NCI-H2171 treated with DMSO at 0.1 percent for 48 hours (cell line): Measurements from ENCODE around the gene NPM1.
A peak's percentile ranks its signal among the peaks of the same experiment; 100 is the strongest.
"Not testable (repeated sequence)": the region's sequence is repeated elsewhere in the genome, so short reads cannot be mapped to it uniquely, and the experiment has no call there.

Experiments used
- DNase-seq: peaks from one replicate; lab custom pipeline; 2025; lab: John Stamatoyannopoulos, UW

NPM1 gene

DNA sequence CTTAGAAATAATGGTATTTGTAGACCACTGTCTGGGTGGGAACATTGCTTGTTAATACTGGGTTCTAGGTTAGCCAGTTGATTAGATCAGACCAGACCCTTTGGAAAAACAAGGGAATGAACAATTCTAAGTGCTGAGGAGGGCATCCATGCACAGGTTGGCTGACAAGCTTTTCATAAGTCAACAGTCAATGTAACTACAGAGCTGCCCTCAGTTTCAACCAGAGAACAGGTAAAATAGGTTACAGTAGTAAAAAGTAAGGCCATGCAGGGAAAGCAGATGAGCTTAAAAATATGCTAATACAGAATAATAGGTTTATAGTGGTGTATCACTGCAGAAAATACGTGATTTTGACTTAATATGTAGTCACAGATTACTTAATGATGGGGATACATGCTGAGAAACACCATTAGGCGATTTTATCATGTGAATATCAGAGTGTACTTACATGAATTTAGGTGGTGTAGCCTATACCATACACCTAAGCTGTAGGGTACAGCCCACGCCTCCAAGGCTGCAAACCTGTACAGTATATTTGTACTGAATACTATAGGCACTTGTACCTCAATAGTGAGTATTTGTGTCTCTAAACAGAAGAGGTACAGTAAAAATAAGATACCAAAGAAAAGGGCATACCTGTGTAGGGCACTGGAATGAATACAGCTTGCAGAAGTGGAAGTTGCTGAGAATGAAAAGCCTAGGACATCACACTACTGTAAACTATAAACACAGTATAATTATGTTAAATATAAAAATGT lies 25.7 kb downstream of the NPM1 start:
- no peak for DNase-seq

DNA sequence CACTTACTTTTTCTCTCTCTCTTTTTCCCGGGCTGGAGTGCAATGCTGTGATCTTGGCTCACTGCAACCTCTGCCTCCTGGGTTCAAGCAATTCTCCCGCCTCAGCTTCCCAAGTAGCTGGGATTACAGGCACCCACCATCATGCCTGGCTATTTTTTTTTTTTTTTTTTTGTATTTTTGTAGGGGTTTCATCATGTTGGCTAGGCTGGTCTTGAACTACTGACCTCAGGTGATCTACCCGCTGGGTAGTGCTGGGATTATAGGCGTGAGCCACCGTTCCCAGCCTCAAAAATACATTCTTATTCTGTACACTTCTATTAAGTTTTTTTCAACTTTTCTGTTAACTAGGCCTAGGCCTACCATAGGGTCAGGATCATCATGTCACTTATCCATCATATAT lies 26.3 kb downstream of the NPM1 start:
- DNase-seq: not testable (repeated sequence)

DNA sequence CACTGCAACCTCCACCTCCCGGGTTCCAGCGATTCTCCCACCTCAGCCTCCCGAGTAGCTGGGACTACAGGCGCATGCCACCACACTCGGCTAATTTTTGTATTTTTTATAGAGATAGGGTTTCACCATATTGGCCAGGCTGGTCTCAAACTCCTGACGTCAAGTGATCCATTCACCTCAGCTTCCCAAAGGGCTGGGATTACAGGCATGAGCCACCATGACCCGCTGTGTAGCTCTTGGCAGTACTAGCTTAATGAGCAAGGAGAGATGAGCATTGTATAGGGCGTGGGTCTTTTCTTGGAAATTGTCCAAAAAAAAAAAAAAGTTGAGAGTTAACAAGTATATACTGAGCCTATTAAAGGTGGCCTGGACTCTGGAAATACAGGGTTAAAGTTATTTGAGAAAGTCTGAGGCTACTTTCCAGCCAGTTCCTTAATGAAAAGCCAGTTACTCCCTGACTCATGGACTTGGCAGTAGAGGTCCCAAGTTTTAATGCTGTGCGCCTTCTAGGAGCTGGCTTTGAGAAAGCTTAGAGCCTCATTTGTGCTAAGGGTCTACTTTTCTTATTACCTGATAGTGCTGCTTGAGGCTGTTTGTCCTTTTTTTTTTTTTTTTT lies 27.6 kb downstream of the NPM1 start:
- DNase-seq: no peak

DNA sequence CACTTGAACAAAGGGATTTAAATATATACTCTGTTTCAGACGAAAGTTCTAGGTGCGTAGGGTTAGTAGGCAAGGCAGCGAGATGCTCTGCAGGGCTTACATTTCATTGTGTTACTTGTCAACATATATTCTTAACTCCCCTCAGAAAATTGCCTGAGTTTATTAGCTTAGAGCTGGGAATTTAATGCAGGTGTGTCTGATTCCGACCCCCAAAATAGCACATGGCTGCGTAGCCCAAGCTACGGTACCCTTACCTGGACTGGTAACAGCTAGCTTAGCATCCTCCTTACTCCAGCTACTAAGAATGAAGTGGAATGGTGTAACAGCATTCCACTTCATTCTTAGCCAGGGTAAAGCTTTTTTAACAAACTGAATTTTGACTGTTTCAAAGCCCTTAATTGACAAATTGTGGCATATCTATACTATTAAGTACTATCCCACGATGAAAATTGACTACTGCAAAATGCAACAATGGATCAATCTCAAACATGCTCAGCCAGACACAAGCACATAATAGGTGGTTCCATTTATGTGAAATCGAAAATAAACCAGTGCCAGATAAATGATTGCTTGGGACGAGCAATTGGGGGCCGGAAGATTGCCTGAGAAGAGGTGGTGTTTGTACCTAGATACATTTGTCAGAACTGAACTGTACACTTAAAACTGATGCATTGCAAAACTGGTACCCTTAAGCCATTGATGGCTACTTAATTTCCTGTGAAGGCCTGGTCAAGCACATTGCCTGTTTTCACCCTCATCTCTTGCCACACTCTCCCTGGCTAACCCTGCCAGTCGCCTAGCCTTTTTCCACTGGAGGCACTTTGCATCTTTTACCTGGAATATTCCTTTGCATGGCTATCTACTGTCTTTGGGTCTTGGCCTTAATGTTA lies 28.8 kb downstream of the NPM1 start:
- DNase-seq: no peak

DNA sequence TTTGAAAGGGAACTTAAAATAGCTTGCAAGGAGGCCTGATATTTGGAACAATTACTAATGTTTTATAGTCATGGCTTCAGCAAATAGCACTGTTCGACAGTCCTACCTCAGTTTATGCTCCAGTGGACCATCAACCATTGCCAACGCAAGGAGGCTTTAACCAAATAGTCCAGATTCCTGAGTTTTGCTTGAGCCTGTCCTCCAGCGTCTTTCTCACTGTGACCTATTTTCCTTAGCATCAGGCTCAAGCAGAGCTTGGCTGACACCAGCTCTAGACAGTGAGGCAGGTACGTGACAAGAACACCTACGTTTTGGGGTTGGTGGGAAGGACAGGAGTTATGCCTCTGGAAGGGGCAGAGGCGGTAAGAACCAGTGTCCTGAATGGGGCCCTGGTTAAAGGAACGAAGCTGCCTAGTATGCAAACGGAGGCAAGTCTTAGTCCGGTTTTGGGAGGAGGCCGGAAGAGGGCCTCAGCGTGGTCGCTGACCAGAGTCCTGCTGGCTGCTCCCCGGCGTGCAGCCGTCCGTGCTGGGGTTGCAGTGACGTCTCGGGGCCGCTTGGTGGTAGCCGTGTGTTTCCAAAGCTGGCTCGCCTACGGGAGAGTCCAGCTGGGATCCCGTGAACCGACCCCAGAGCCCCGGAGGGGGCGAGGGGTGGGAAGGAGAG lies 30.8 kb downstream of the NPM1 start:
- DNase-seq: peak; percentile 45

DNA sequence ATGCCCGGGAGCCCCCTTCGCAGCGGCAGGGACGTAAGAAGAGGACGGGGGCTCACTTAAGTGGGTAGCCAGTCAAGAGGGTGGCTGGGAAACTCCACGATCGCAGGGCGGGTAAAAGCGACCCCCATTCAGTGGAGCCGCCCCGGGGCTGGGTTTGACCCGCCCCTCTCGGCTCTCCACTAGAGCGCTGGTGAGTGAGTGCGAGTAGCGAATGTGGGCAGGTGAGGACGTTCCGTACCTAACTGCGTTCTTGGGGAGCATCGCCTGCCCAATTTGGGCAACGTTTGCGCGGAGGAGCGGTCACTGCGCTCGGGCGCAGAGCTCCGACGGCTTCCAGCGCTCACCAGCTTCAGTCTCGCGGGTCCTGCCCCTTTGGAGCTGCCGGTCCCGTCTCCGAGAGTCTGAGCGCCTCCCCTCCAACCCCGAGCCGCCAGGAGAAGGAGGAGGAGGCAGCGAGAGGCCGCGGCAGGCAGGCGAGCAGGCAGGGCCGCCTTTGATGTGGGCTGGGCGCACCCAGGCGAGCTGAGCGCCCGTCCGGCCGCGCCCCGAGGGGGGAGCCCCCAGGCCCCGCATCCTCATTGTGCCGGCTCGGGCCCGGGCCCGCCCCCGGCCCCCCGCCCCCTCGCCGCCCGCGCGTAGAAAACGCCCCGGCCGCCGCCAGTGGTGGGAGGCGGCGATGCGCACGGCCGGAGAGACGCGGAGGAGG lies 31.5 kb downstream of the NPM1 start, which contains the start of gene FGF18:
Gene FGF18, plus strand, starts transcription at position 666 of the 706 bp plus-strand sequence. CDS start 553 bp downstream, outside the sequence.
- no peak for DNase-seq

DNA sequence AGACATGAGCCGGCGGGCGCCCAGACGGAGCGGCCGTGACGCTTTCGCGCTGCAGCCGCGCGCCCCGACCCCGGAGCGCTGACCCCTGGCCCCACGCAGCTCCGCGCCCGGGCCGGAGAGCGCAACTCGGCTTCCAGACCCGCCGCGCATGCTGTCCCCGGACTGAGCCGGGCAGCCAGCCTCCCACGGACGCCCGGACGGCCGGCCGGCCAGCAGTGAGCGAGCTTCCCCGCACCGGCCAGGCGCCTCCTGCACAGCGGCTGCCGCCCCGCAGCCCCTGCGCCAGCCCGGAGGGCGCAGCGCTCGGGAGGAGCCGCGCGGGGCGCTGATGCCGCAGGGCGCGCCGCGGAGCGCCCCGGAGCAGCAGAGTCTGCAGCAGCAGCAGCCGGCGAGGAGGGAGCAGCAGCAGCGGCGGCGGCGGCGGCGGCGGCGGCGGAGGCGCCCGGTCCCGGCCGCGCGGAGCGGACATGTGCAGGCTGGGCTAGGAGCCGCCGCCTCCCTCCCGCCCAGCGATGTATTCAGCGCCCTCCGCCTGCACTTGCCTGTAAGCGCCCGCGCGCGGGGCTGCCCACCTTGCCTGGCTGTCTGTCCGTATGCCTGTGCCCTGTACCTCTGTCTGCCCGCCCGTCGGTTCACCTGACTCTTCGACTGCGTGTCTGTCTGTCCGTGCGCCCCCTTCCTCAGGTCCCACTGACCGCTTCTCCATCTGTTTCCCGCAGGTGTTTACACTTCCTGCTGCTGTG lies 32.2 kb downstream of the NPM1 start:
- DNase-seq: peak; percentile 7

DNA sequence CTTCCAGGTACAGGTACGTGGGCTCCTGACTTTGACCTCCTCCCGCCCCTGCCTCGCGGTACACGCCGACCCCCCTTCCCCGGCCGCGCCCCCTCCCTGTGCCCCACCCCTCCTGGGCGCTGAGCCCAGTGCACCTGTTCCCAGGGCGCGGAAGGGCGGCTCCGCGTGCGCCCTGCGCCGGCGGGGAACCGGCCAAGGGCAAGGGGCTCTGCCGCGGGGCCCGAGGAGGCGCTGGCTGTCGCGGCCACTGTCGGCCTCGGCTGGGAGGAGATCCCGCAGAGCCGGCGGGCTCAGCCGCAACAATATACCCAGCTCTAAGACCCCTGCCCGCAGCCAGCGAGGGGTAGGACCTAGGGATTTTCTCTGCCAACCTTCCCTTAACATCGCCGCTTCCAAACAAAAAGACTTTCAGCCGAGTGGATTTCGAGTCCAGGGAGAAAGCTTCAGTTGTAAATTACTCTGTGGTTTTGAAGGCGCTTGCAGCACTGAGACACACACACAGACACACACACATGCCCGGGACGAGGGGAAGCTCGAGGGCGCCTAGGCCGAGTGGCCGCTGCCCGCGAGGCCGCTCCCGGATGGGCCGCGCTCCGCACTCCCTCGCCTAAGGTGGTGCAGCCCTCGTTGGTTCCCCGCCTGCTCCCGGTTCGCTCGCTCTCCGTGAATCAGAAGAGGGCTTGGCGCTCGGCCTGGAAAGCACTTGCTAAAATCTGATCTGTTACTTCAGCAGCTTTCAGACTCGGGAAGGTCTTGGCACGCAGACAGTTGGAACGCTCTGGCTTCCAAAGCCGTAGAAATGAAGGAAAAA lies 33.0 kb downstream of the NPM1 start:
- DNase-seq: peak; percentile 24

DNA sequence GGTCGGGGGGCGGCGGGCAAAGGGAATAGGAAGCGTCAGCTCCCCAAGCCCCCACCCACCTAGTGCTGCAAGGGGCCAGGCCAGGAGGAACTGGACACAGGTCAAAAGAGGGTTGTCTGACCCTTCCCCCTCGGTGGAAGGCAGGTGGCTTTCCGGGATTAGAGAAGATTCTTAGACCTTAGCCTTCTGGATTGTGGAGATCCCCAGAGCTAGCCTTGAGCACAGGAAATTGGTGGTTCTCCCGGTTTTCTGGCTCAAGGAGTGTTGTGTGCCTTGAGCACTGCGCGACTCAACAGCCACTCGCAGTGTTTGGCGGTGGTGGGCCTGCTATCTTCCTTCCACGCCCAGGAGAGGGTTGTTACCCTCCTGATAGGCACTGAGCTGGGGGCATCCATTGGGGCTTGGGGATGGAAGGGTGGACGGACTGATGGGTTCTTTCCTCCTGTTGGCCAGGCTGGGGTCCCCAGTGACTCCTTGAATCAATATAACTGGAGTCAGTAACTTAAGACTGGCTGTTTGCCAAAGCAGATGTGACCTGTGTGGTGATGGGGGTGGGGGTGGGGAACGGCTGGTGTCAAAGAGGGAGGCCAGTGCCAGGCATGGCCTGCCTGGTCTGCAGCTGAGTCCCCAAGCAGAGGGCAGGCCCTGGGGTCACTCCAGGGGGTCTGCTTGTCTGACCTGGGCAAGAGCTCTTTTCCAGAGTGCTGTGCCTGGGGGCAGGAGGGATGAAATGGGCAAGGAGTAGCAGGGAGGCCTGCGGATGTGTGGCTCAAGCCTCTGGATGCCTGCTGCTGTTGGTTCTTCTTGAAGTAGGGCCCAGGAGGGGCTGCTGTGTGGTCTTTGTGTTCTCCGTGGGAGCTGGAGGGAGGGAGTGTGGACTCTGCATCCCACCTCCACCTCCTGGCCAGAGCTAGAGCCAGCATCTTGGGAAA lies 33.9 kb downstream of the NPM1 start:
- no peak for DNase-seq

DNA sequence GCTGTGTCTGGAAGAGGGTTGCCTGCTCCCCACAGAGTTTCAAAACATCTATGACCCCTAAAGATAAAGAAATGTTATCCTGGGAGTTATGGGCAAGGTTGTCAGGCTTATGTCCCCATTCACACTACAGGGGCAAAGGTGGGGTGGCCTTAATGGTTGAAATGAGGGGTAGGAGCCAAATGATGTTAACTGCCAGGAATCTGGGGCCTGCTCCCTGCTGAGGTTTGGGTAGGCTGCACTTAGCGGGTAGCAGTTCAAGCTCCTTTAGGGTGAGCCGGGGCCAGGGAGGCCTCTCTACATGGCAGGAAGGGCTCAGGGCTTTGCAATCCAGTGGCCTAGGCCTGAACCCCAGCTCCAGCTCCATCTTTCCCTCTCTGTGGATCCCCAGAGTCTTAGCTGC lies 34.8 kb downstream of the NPM1 start:
- DNase-seq: no peak

DNA sequence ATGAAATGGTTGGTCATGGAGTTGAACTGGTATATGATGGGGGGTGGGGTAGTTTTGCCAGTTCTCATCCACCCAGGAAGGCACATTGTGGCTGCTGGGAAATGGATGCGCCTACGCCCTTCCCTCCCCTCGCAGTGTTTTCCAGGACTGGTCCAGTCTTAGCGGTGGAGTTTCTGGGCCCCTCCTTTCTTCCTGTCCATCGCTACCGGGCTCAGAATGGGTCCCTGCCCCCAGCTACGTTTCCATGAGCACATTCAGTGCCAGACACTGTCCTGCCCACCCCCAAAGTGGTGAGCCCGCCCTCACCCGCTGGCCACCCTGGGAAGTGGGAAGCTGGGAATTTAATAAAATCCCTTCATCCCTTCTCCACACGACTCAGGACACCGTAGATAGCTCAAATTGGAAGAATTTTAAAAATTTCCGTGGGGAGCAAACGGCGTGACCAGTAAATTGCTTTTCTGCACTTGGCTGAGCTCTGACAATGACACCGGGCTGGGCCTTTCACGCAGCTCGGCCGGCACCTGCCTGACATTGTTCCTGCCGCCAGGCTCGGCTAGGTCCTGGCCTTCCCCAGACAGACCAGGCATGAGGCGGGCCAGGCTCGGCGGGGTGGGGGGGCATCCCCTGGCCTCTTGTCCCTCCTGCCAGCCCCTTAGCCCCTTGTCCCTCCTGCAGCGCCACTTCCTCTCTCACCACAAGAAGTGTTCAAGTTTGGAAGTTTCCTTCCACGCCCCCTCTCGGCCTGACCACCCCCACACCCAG lies 35.4 kb downstream of the NPM1 start:
- DNase-seq: no peak

DNA sequence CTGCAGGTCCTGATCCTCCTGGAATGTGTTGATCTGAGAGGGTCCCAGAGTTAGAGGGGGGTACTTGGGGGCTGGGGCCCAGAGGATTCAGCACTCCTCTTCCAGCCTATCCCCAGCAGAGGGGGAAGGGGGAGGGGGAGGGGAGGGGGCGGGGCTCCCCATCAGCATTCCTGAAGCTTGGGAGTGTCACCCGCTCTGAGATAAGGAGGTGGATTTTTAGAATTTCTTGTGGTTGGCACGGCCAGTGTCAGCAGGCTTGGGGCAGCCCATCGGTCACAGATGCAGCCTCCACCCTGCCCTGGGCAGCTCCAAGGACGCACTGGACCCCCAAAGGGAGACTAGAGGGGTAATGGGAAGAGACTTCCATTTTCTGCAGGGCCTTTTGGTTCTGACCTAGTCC lies 37.1 kb downstream of the NPM1 start:
- DNase-seq: no peak

DNA sequence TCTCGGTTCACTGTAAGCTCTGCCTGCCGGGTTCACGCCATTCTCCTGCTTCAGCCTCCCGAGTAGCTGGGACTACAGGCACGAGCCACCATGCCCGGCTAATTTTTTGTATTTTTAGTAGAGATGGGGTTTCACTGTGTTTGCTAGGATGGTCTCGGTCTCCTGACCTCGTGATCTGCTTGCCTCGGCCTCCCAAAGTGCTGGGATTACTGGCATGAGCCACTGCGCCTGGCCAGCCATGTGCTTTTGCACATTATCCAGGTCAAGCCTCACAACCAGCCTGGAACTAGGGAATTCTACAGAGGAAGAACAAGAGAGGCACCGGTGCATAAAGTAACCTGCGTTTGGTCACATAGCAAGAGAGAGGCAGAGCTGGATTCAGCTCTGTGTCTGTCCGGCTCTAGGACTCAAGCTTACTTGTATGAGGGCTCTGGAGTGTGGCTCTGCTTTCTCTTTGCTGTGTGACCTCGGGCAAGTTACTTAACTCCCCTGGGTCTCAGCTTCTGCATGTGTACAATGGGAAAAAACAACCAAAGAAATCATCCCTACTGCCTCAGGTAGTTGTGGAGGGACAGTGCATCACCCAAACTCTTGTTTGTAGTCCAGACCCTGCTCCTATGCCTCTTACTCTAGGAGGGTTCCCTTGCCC lies 38.1 kb downstream of the NPM1 start:
- DNase-seq: no peak

DNA sequence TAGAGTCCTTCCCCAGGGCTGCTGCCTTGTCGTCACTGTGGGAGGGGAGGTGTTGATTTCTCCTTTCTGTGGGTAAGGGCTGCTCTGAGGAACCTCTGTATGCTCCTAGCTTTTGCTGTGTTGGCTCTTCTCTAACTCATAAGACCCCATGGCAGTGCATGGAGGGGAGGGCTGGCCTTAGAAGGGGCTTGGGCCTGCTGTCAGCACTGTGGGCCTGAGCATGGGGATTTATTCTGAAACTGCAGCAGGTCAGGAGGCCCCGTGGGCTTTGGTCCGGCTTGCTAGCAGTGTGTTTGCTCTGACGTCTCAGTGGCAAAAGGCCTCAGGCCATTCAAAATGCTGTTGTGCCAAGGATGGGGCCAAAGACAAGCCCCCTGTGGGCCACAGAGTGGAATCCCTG lies 38.6 kb downstream of the NPM1 start:
- DNase-seq: no peak

DNA sequence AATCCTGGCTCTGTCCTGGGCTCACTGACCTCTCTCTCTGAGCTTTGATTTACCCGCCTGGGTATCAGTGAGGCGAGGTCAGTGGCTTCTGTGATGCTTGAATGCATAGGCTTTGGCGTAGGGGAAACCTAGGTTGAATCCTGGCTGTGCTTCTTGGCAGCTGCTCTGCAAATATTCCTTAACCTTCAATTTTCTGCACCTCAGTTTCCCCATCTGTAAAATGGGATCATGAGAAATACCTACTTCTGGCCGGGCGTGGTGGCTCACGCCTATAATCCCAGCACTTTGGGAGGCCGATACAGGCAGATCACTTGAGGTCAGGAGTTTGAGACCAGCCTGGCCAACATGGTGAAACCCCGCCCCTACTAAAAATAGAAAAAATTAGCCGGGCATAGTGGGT lies 39.0 kb downstream of the NPM1 start:
- DNase-seq: no peak

DNA sequence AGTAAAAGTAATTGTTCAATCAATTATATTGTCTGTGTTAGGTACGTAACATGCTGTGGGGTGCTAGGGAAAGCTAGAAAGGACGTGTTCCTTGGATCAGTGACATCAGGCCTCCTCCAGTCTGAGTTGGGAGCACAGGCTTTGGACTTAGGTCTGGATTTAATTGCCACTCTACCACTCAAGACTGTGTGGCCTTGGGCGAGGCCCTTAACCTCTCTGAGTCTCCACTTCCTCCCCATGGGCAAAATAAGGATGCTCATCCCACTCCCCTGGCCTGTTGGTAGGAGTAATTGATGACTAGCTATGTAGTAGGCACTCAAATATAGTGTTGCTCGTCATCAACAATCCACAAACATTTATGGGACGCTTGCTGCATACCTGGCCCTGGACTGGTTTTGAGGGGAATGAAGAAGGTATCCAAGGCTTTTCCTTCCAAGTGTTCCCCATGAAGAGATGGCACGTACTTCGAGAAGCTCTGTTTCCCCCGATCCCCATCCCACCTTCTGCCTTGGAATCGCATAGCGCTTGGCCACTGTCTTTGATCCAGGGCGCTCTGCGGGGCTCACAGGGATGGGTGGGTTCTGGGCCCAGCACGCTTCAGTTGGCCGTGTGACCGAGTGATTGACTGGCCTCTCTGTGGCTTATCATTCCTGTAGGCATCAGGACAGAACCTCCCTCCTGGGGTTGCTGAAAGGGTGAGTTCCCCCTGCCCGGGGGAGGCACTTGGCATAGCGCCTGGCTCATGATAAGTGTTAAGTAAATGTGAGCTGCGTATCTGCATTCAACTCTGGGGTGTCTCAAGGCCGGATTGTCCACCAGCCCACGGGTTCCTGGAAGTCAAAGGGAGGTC lies 39.9 kb downstream of the NPM1 start:
- DNase-seq: no peak
